ENCODE data around the gene HOXB5. TPM values are rescaled to one million over a fixed set of nuclear protein-coding genes. Genes with fewer than 3 reads are reported as not detected.

Gene HOXB5
- total and polyA plus RNA-seq, 2 of the 4 experiments (the other 2 are of a cell fraction) = 0.54 to 18.0 TPM

- TF ChIP-seq MAFK (IDR thresholded peaks at IDR 0.05; ENCODE audit: low read depth, low read length) = no peak
- TF ChIP-seq BHLHE40 (IDR thresholded peaks at IDR 0.05; ENCODE audit: low read depth, low read length) = no peak
These were observed 38.0 kb downstream of the HOXB5 start (continued) for GRCh38 chr17:48555258-48556228.
